IPS DF 6.9 (cell line): ENCODE data around the gene TEX101.
"Not testable (repeated sequence)": the region's sequence is repeated elsewhere in the genome, so short reads cannot be mapped to it uniquely, and the experiment has no call there.

Experiments
- DNase-seq: peaks from one replicate; pipeline ENCODE4 v3.0.0-alpha.2; 2013; ENCODE audit warnings: low read depth, low spot score
- H3K27ac ChIP-seq: one replicate; pipeline ENCODE4 v1.5.1; 2013; ENCODE audit warnings: low read length, control low read depth
- H3K27me3 ChIP-seq: 2 replicates; pipeline ENCODE4 v1.6.1; 2013; ENCODE audit warnings: mild to moderate bottlenecking, low read length; ENCODE audit not compliant: control insufficient read depth, insufficient read depth
- H3K36me3 ChIP-seq: 2 replicates; pipeline ENCODE4 v1.6.1; 2013; ENCODE audit warnings: low read length; ENCODE audit not compliant: control insufficient read depth, insufficient read depth
- H3K4me1 ChIP-seq: 2 replicates; pipeline ENCODE4 v1.6.1; 2013; ENCODE audit warnings: low read length; ENCODE audit not compliant: control insufficient read depth, insufficient read depth
- H3K4me3 ChIP-seq: 2 replicates; pipeline ENCODE4 v1.5.1; 2013; ENCODE audit warnings: mild to moderate bottlenecking, low read length
- H3K9me3 ChIP-seq: 2 replicates; pipeline ENCODE4 v1.6.1; 2013; ENCODE audit warnings: low read length, inconsistent platforms; ENCODE audit not compliant: control insufficient read depth, insufficient read depth
- WGBS: extraction: QIAGEN DNeasy Blood & Tissue Kit; methylation state at CpG from one replicate; pipeline ENCODE4 v1.1.7; 2013; ENCODE audit warnings: mixed read lengths, missing lambda C conversion rate; ENCODE audit not compliant: insufficient read length, insufficient coverage; 5-methylcytosine and 5-hydroxymethylcytosine counted together

The TEX101 gene

DNA sequence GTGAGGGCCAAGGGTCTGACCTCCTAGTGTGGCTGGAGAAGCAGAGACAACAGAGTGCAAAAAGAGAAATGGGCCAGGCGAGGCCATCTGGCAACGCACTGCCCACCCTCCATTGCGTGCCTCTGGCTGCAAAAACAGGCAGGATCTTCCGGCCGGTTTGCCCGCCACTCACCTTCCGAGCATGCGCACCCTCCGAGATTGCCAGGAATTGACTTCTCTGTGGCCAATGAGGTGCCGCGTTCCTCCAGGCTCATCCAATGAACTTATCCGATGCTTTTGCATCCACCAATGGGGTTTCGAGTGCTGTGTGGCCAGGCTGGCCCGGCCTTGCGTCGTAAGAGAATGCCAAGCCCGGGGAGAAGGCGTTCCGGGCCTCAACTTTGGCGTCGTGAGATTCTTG is at the start of gene TEX101:
TEX101 (plus strand) TSS at position 337 of the 400 bp plus-strand sequence. CDS start 1,030 bp downstream, outside the sequence.
- H3K9me3 ChIP-seq: no peaks in the 10 kb centered on the region
- H3K4me1 ChIP-seq: no peaks in the 10 kb centered on the region; the same call in 1 of the 2 replicates
- no peak for DNase-seq
- H3K27ac ChIP-seq: no peak within 1 kb of the TSS
- no CpG with 5 or more reads among the region's 21 CpGs for WGBS
- H3K4me3 ChIP-seq: no peak within 1 kb of the TSS
- no peaks in the 10 kb centered on the region for H3K27me3 ChIP-seq
- no peaks in the 10 kb centered on the region for H3K36me3 ChIP-seq

DNA sequence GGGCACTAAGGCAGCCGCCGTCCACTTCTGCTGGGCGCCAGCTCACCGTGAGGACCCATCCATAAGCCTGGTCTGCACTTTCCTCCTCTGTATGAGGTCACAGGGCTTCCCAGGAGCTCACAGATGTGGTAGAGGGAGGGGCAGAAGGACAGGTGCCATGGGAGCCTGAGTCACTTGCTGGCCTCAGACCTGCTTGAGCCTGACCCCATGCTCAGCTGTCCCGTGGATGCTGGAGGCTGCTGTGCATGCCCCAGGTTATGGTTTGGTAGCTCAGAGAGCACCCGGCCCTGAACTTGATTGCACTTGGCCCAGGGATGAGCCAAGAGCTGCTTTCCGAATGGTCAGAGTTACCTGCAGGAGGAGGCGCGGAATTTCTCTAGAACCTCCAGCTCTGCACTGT is 49.0 kb upstream of the TEX101 start:
- not testable (repeated sequence) for H3K4me3 ChIP-seq, H3K4me1 ChIP-seq, H3K36me3 ChIP-seq, DNase-seq, H3K9me3 ChIP-seq, H3K27me3 ChIP-seq, H3K27ac ChIP-seq
- no CpG with 5 or more reads among the region's 9 CpGs for WGBS

- Histone ChIP-seq H3K36me3 (no peaks in the 10 kb centered on the region), H3K4me3 (no peak overlapping the region), H3K27ac (no peak overlapping the region), H3K9me3 (no peaks in the 10 kb centered on the region), H3K27me3 (no peaks in the 10 kb centered on the region), H3K4me1 (peaks cover 3% of the 10 kb centered on the region)
- WGBS: no CpG with 5 or more reads among the region's 2 CpGs
- no peak for DNase-seq
These were observed 46.9 kb upstream of the TEX101 start for GRCh38 chr19:43367822-43368221.

DNA sequence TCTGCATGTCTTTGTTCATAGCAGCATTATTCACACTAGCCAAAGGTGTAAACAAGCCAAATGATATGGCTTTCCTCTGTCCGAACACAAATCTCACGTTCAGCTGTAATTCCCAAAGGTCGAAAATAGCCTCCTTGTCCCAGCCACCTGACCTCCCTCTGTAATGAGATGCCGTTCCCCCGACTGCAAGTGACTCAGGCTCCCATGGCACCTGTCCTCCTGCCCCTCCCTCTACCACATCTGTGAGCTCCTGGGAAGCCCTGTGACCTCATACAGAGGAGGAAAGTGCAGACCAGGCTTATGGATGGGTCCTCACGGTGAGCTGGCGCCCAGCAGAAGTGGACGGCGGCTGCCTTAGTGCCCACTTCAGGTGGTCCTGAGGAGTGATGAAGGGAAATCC is 45.8 kb upstream of the TEX101 start:
- H3K36me3 ChIP-seq, H3K4me1 ChIP-seq, H3K27ac ChIP-seq, H3K9me3 ChIP-seq, H3K27me3 ChIP-seq, H3K4me3 ChIP-seq, DNase-seq: not testable (repeated sequence)
- WGBS: no CpG with 5 or more reads among the region's 9 CpGs

GRCh38 chr19:43371909-43372308 is 42.8 kb upstream of the TEX101 start:
- Histone ChIP-seq H3K27ac (no peak overlapping the region), H3K9me3 (no peaks in the 10 kb centered on the region), H3K27me3 (no peaks in the 10 kb centered on the region), H3K36me3 (no peaks in the 10 kb centered on the region), H3K4me3 (no peak overlapping the region), H3K4me1 (no peaks in the 10 kb centered on the region)
- DNase-seq: no peak
- no CpG with 5 or more reads among the region's 8 CpGs for WGBS

DNA sequence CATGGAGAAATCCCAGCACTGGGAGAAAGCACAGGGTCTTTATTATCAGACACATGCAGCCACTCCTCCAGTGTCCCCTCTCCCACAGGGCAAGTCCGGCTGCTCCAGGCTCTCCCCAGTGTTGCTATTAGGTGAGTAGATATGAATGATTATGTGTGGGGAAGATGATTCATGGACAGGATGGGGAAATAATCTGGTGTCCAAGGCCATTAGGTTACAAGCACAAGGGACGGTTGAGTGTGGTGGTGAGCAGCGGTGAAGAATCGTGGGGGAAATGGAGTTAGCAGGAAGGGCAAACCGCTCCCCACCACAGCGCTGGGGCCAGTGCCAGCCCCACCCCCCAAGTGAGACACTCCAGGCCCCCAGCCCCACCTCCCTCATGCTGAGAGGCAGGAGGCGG is 42.2 kb upstream of the TEX101 start:
- Histone ChIP-seq H3K27ac (no peak overlapping the region), H3K27me3 (no peaks in the 10 kb centered on the region), H3K9me3 (no peaks in the 10 kb centered on the region), H3K36me3 (no peaks in the 10 kb centered on the region), H3K4me1 (no peaks in the 10 kb centered on the region), H3K4me3 (no peak overlapping the region)
- WGBS: no CpG with 5 or more reads among the region's 7 CpGs
- no peak for DNase-seq

DNA sequence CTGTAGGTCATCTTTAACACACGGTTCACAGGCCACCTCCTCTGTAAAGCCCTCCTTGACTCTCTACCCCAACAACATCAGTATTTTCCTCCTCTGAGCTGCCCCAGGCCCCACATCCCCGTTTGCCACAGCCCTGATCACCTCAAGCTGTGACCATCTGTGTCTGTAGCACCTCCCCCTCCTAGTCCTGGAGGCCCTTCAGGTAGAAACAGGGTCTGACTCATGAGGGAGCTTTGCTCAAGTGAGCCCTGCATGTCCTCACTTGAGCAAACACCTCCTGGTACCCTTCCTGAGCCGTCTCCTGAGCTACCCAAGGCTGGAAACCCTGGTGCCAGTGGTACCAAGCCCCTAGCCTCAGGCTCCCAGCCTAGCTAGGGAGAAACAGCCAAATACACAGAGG is 37.1 kb upstream of the TEX101 start:
- H3K27me3 ChIP-seq, H3K4me1 ChIP-seq, H3K36me3 ChIP-seq, H3K9me3 ChIP-seq, DNase-seq, H3K4me3 ChIP-seq, H3K27ac ChIP-seq: not testable (repeated sequence)
- no CpG with 5 or more reads among the region's 3 CpGs for WGBS

DNA sequence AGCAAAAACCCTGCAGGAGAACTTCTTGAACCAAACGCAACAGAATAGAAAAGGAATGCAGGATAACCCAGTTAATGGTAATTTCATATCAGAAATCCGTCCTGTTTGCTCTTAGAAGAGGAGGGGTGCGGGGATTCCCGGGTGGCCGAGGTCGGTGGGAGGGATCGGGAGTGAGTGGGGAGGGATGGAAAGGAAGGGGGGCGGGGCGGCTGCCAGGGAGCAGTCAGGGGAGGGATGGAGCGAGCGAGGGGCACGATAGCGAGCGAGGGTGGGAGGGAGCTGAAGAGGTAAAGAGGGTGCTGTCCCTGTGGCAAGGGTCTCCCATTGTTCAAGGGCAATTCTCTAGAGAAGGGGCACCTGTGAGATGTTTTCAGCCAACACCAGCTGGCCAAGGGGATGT is 34.7 kb upstream of the TEX101 start:
- no peak overlapping the region for H3K27ac ChIP-seq
- H3K27me3 ChIP-seq: no peaks in the 10 kb centered on the region
- no peaks in the 10 kb centered on the region for H3K9me3 ChIP-seq
- DNase-seq: no peak
- WGBS: no CpG with 5 or more reads among the region's 14 CpGs
- H3K4me1 ChIP-seq: peaks cover 4% of the 10 kb centered on the region; the same call in 1 of the 2 replicates
- H3K4me3 ChIP-seq: no peak overlapping the region
- no peaks in the 10 kb centered on the region for H3K36me3 ChIP-seq

DNA sequence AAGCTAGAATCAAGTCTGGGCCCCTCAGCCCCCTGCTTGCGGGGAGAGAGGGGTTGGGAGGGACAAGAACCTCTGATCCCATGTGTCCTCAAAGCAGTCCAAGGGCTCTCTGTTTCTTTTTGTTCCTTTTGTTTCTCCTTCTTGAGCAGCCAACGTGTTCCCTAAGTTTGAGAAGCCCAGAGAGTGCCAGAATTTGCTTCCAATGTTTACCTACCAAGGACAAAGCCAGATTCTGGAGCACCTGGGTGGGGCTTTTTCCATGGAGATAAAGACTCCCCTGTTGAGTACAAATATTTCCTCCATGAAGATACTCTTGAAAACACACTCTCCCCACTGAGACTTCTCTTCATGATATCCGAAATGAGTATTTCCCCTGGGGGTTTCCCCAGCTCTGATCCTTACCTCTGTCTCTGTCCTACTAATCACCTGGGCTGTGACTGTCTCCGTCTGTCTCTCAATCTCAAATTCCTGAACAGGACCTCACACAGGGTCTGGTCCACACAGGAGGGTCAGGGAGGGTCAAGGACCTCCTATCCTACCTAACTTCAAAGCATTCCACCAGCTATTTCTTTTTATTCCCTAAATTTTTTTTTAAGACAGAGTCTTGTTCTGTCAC is 33.8 kb upstream of the TEX101 start:
- H3K9me3 ChIP-seq: no peaks in the 10 kb centered on the region
- H3K27ac ChIP-seq: no peak overlapping the region
- no peak overlapping the region for H3K4me3 ChIP-seq
- no peaks in the 10 kb centered on the region for H3K27me3 ChIP-seq
- H3K4me1 ChIP-seq: peaks cover 4% of the 10 kb centered on the region; the same call in 1 of the 2 replicates
- H3K36me3 ChIP-seq: no peaks in the 10 kb centered on the region
- DNase-seq: no peak
- no CpG with 5 or more reads among the region's 4 CpGs for WGBS

- H3K9me3 ChIP-seq, DNase-seq, H3K27ac ChIP-seq, H3K27me3 ChIP-seq, H3K4me3 ChIP-seq, H3K4me1 ChIP-seq, H3K36me3 ChIP-seq: not testable (repeated sequence)
- no CpG with 5 or more reads among the region's 12 CpGs for WGBS
These were observed 32.0 kb upstream of the TEX101 start for GRCh38 chr19:43382586-43383216.

DNA sequence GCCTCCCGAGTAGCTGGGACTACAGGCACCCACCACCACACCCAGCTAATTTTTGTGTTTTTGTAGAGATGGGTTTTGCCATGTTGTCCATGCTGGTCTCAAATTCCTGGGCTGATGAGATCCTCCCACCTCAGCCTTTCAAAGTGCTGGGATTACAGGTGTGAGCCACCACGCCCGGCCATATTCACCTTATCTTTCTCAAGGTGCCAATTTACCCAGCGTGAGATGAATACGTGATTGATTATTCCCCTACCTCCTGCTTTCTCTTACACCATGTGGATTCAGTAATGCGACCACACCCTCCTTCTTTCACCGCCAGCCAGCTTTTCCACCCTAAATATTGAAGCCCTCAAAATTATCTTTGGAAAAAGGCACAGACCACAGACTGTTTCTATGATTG is 31.4 kb upstream of the TEX101 start:
- not testable (repeated sequence) for DNase-seq

More for the DNA sequence above, 31.4 kb upstream of the TEX101 start:
- not testable (repeated sequence) for H3K4me1 ChIP-seq, H3K36me3 ChIP-seq, H3K27ac ChIP-seq, H3K27me3 ChIP-seq, H3K9me3 ChIP-seq, H3K4me3 ChIP-seq
- WGBS: no CpG with 5 or more reads among the region's 7 CpGs
